ENCODE results near the gene RNF31.

RNF31 gene

GRCh38 chr14:24160850-24161804, 13.8 kb downstream of the RNF31 start, which contains the start of gene IRF9:
Gene IRF9 (plus strand): TSS chr14:24161265. CDS start chr14:24162145, 880 bp downstream.
- DNase-seq, result peak; percentile 98

- no peak for DNase-seq
Measured at GRCh38 chr14:24162093-24162492, 14.8 kb downstream of the RNF31 start.

GRCh38 chr14:24164518-24164991, 17.3 kb downstream of the RNF31 start:
- no peak for DNase-seq

DNA sequence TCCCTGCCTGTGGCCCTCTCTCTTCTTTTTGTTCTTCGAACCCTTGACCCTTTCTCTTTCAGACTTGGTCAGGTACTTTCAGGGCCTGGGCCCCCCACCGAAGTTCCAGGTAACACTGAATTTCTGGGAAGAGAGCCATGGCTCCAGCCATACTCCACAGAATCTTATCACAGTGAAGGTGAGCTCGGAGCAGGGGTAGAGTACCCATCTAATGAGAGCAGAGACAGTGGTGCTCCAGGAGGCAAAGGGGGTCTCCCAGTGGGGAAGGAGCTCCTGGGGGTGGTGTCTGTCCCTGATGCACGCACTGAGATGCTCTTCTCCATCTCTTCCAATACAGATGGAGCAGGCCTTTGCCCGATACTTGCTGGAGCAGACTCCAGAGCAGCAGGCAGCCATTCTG, 18.5 kb downstream of the RNF31 start:
- DNase-seq, result no peak

GRCh38 chr14:24167469-24168114, 20.3 kb downstream of the RNF31 start:
- DNase-seq, result peak; percentile 57

GRCh38 chr14:24171422-24172260, 24.3 kb downstream of the RNF31 start, which contains the start of gene REC8:
Gene REC8 (plus strand): TSS chr14:24172080. CDS start chr14:24172553, 473 bp downstream.
- DNase-seq, result peak; percentile 94

- DNase-seq, result no peak
Measured at GRCh38 chr14:24172261-24172860, 25.1 kb downstream of the RNF31 start.

DNA sequence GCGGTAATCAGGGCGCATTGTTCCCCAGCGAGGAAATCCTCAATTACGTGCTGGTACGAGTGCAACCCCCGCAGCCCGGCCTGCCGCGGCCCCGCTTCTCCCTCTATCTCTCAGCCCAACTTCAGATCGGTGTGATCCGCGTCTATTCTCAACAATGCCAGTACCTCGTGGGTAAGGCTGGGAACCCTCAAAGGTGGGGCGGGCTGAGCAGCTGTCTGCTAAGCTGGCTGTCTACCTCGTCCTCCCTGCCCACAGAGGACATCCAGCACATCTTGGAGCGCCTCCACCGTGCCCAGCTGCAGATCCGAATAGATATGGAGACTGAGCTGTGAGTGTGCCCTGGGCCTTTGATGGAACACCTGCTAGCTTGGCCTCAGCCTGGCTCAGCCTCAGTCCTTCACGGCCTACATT, 25.6 kb downstream of the RNF31 start:
- no peak for DNase-seq

DNA sequence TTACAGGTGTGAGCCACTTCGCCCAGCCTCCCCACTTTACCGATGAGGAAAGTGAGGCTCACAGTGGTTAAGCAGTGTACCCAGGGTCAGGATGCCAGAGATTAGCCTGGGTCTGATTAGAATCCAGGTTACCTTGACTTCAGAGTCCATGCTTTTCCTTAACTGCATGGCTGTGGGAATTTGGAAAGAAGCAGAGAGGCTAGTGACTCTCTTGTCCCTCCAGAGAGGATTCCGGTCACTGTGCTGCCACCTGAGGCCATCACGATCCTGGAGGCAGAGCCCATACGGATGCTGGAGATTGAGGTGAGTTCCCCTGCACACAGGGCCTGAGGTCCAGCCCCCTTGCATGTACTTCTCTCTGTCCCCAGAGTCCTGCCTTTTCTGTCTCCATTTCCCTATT, 29.3 kb downstream of the RNF31 start:
- no peak for DNase-seq

- no peak for DNase-seq
Measured at GRCh38 chr14:24177041-24177825, 29.9 kb downstream of the RNF31 start.

DNA sequence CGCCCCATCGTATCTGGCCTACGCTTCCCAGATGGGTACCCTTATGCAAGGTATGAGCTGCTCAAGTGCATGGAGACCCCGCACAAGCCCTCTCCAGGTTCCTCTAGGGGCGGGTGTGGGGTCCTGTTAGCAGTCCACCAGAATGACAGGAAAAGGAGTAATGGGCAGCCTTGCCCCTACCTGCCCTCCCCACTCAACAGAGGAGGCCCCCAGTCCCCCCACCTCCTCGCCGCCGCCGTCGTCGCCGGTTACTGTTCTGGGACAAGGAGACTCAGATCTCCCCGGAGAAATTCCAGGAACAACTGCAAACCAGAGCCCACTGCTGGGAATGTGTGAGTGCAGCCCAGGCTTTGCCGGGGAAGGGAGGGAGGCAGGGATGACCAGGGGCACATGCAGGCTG, 30.6 kb downstream of the RNF31 start:
- no peak for DNase-seq

DNA sequence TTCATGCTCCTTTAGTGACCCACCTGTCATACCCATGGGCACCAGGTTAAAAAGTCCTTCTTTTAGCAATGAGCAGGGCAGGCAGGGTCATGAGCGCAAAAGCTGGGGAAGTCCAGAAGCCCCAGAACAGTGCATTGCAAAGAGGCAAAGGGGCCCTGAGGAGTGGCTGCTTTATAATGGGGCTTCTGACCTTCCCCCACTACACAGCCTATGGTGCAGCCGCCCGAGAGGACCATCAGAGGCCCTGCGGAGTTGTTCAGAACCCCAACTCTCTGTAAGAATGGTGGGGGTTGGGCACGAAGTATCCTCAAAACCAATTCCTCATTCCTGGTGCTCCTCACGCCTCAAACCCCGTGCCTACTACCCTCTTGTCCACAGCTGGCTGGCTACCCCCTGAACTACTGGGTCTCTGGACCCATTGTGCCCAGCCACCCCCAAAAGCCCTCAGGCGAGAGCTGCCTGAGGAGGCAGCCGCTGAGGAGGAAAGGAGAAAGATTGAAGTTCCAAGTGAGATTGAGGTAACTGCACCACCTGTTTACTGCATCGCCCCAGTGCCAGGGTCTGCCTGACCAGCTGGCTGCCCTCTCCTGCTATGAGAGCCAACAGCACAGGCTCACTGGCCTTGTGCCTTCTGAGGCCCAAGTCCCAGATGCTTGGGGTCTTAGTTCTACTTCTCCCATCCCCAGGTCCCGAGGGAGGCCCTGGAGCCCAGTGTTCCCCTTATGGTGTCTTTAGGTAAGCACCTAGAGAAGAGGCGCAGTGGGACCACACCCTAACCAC, 31.3 kb downstream of the RNF31 start:
- DNase-seq, result no peak

DNA sequence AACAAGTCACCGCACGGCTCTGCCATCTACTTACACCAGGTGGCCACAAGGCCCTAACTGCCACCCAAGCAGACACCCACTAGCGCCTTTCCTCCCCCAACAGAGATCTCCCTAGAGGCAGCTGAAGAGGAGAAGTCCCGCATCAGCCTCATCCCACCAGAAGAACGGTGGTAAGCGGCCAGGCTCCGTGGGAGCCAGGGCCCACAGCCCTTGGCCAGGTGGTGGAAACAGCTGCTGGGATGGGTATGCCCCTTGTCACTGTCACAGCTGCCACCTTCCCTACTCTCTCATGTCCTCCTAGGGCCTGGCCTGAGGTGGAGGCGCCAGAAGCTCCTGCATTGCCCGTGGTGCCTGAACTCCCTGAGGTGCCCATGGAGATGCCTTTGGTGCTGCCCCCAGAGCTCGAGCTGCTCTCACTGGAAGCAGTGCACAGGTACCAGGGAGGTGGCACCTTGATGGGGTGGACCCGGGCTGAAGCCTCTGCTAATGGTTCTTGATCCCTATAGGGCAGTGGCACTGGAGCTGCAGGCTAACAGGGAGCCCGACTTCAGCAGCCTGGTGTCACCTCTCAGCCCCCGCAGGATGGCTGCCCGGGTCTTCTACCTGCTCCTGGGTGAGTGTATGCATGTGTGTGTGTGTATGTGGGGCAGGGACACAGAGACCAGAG, 32.1 kb downstream of the RNF31 start:
- no peak for DNase-seq

GRCh38 chr14:24179961-24180796, 32.9 kb downstream of the RNF31 start:
- no peak for DNase-seq

DNA sequence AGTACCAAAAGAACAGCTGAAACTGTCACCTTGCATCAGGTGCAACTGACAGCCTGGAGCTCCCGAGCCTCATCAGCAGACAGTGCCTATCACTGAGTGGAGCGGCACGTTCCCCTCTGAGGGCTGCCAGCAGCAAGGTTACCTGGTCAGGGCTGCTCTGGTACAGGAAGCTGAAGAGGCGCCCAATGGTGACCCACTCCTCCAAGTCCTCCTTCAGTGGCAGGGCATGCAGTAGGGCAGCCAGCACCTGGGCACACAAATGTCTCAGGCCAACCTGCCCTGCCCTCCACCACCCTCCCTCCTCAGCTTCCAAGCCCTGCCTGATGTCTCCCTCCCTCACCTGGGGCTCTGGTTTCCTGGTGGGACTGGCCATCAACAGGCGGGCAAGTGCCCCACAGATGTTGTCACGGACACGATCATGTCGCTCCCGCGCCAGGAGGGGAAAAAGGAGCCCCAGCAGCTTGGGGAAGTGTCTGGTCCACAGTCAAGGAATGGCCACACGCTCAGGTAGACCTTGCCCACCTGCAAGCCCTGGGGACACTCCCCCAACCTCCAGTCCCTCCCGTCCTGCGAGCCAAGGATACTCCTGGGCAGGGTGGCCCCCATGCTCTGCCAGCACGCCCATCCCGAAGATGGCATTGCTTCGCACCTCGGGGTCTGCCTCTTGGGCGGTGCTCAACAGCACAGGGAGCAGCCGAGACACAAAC, 34.2 kb downstream of the RNF31 start:
- no peak for DNase-seq

DNA sequence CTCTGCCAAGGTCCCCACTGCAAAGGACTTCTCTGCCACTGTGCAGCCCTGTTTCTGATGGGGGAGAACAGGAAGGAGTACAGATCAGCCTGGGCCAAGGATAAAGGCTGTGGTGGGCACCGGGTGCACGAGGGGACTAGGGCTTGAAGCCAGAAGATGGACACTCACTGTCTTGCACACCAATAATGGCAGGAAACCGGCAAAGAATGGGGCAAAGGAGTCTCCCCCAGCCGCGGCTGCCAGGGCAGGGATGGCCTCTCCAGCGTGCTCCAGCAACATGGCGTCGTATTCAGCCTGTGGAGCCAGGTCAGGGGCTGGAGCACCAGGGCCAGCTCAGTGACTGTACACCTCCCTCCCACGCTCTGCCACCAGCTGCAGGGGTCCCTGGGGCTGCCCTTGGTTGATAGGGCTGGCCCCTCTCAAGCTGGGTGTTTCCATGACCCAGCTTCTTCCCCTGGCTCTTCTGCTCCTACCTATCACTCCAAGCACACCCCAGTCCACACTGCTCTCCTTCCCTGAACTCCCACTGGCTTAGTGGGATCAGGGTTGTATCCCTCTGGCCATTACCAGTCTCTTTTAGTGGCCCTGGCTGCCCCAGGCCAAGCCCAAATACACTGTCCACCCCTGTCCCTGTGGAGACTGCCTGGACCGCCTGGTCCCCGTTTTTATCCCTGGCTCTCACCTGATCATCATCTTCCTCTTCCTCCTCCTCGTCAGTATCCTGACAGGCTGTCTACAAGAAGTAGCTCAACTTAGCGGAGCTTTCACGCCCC, 35.0 kb downstream of the RNF31 start:
- DNase-seq, result no peak

GRCh38 chr14:24183014-24183481, 35.8 kb downstream of the RNF31 start:
- DNase-seq, result no peak
